Chondrocyte (in vitro differentiated cells): Measurements from ENCODE around the gene AGFG2. TPM values are rescaled to one million over a fixed set of nuclear protein-coding genes. Genes with fewer than 3 reads are reported as not detected.
A peak's percentile ranks its signal among the peaks of the same experiment; 100 is the strongest.
"Not testable (repeated sequence)": the region's sequence is repeated elsewhere in the genome, so short reads cannot be mapped to it uniquely, and the experiment has no call there.

Source experiments
- DNase-seq: peaks from one replicate; pipeline ENCODE4 v3.0.0; 2021; ENCODE audit warnings: mixed read lengths, low spot score
- H3K27ac Mint-ChIP-seq: one replicate; pipeline ENCODE4 v1.8.0; 2021; ENCODE audit warnings: mild to moderate bottlenecking, moderate library complexity, mixed read lengths; ENCODE audit not compliant: unreplicated experiment
- H3K27me3 Mint-ChIP-seq: 2 replicates; pipeline ENCODE4 v1.8.0; 2021; ENCODE audit warnings: low read depth, mixed read lengths
- H3K36me3 Mint-ChIP-seq: 2 replicates; pipeline ENCODE4 v1.8.0; 2021; ENCODE audit warnings: low read depth, mixed read lengths
- H3K4me1 Mint-ChIP-seq: 2 replicates; pipeline ENCODE4 v1.8.0; 2021; ENCODE audit warnings: low read depth, mild to moderate bottlenecking, mixed read lengths
- H3K4me3 Mint-ChIP-seq: one replicate; pipeline ENCODE4 v1.8.0; 2021; ENCODE audit warnings: mild to moderate bottlenecking, moderate library complexity, mixed read lengths; ENCODE audit not compliant: unreplicated experiment
- H3K9me3 Mint-ChIP-seq: 2 replicates; pipeline ENCODE4 v1.8.0; 2021; ENCODE audit warnings: low read depth, mixed read lengths
- CTCF ChIP-seq: fragments of 200-600 bp; sonication (generic); IDR thresholded peaks from 2 replicates; pipeline ENCODE4 v1.5.0; 2021; ENCODE audit warnings: antibody characterized with exemption, mild to moderate bottlenecking, moderate library complexity
- total RNA-seq: library from RNA; stranded (reverse); gene quantifications from 3 replicates; pipeline ENCODE4 v1.2.1, GENCODE V29; 2021

Gene AGFG2
- total RNA-seq, 1 donor from 2014 or later = 8.2 TPM

GRCh38 chr7:100561491-100562194 is 22.6 kb downstream of the AGFG2 start:
- peak; percentile 85 for DNase-seq

GRCh38 chr7:100562195-100563099 is 23.4 kb downstream of the AGFG2 start:
- Mint-ChIP-seq H3K27me3 (no peaks in the 10 kb centered on the region), H3K36me3 (peaks cover 1% of the 10 kb centered on the region), H3K27ac (no peak overlapping the region), H3K4me3 (no peak overlapping the region), H3K9me3 (no peaks in the 10 kb centered on the region), H3K4me1 (no peaks in the 10 kb centered on the region)
- no peak for TF ChIP-seq CTCF
- no peak for DNase-seq

More at GRCh38 chr7:100561491-100562194, 22.6 kb downstream of the AGFG2 start:
- TF ChIP-seq CTCF = no peak
- no peak overlapping the region for H3K4me3 Mint-ChIP-seq
- H3K27me3 Mint-ChIP-seq = no peaks in the 10 kb centered on the region
- H3K9me3 Mint-ChIP-seq = no peaks in the 10 kb centered on the region
- no peaks in the 10 kb centered on the region for H3K4me1 Mint-ChIP-seq
- H3K36me3 Mint-ChIP-seq = peaks cover 1% of the 10 kb centered on the region
- H3K27ac Mint-ChIP-seq = no peak overlapping the region

- Mint-ChIP-seq H3K4me1 (no peaks in the 10 kb centered on the region), H3K27me3 (no peaks in the 10 kb centered on the region), H3K9me3 (no peaks in the 10 kb centered on the region), H3K36me3 (peaks cover 1% of the 10 kb centered on the region), H3K4me3 (no peak overlapping the region), H3K27ac (no peak overlapping the region)
- no peak for DNase-seq
- TF ChIP-seq CTCF = no peak
Observed at GRCh38 chr7:100563100-100563564, 24.1 kb downstream of the AGFG2 start.

GRCh38 chr7:100563809-100564400 is 24.9 kb downstream of the AGFG2 start:
- H3K36me3 Mint-ChIP-seq = peaks cover 1% of the 10 kb centered on the region
- H3K9me3 Mint-ChIP-seq = no peaks in the 10 kb centered on the region
- H3K27ac Mint-ChIP-seq = no peak overlapping the region
- H3K4me1 Mint-ChIP-seq = no peaks in the 10 kb centered on the region
- no peak overlapping the region for H3K4me3 Mint-ChIP-seq
- DNase-seq = no peak
- H3K27me3 Mint-ChIP-seq = no peaks in the 10 kb centered on the region
- TF ChIP-seq CTCF = peak; percentile 90

- not testable (repeated sequence) for H3K4me3 Mint-ChIP-seq, H3K27me3 Mint-ChIP-seq, H3K27ac Mint-ChIP-seq, H3K4me1 Mint-ChIP-seq, H3K9me3 Mint-ChIP-seq, H3K36me3 Mint-ChIP-seq, DNase-seq
Observed at GRCh38 chr7:100564405-100564804, 25.4 kb downstream of the AGFG2 start.
